ENCODE results near the gene PDE3B.
"Not testable (repeated sequence)": the region's sequence is repeated elsewhere in the genome, so short reads cannot be mapped to it uniquely, and the experiment has no call there.

Gene PDE3B

DNA sequence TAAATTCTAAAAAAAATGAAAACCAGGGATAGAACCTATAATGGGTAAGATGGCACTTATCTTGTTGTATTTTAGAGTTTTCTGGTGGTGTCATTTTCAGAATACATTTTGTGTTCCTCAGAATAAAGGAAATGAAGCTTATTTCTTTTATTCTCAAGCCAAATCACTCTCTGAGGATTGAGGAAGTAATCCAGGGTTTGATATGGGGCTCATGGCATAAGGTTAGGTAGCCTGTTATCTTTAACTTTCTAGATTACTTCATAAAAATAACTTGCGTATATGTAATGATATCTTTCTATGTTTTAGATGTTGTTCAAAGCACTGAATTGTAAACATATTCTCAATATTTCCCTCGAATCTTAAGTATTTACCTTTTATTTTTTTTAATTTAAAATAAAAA is 33.5 kb downstream of the PDE3B start:
- DNase-seq (ENCODE audit: low spot score), result no peak

DNA sequence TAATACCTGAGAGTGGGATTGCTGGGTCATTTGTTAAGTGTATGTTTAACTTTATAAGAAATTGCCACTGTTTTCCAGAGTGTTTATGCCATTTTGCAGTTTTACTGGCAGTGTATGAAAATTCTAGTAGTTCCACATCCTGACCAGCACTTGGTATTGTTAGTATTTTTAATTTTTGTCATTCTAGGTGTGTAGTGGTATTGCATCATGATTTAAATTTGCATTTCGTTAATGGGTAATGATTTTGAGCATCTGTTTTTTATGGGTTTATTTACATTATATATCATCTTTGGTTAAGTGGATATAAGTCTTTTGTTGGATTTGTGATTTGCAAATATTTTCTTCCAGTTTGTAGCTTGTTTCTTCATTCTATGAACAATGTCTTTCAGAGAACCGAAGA is 34.7 kb downstream of the PDE3B start:
- no peak for DNase-seq (ENCODE audit: low spot score)

DNA sequence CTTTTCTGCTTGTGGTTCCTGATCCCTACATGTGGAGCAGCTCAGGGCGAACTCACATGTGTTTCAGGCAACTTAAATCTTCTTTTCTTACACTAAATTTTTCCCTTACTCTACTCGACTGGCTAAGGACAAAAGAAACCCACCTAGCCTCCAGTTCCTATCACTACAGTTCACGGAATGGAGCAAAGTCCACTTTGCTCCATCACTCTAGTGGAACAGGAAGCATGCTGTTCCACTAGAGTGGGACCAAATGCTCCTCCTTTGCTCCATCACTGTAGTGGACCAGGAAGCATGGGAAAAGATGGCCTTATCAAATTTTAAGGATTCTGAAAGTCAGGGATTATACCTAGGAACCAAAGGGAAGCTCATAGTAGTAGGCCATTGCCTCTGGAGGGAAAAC is 36.1 kb downstream of the PDE3B start:
- DNase-seq (ENCODE audit: low spot score), result no peak

DNA sequence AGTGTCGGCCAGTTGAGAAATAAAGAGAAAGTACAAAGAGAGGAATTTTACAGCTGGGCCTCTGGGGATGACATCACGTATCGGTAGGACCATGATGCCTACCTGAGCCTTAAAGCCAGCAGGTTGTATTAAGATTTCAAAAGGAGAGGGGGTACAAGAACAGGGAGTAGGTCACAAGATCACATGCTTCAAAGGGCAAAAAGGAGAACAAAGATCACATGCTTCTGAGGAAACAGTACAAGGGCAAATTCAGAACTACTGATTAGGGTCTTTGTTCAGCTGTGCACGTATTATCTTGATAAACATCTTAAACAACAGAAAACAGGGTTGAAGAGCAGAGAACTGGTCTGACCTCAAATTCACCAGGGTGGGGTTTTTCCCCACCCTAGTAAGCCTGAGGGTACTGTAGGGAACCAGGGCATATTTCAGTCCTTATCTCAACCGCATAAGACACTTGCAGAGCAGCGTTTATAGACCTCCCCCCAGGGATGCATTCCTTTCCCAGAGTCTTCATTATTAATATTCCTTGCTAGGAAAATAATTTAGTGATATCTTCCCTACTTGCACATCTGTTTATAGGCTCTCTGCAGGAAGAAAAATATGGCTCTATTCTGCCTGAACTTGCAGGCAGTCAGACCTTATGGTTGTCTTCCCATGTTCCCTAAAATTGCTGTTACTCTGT is 40.8 kb downstream of the PDE3B start:
- not testable (repeated sequence) for DNase-seq (ENCODE audit: low spot score)

DNA sequence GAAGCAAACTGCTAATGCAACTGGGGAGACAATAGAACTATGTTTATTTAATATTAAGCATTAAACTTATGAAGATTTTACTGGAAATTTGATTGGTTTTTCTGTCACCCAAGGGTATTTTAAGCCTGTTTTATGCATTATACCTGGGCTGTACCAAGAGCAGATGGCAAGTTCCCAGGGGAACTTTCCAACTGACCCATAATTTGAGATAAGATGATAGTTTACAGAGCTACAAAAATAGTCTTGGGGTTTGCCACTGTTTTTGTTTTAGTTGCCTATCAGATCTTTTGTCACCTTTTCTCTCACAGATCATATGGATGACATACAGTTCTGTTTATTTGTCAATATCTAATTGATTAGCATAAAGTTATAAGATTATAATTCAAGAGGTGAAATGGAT is 43.9 kb downstream of the PDE3B start:
- no peak for DNase-seq (ENCODE audit: low spot score)

DNA sequence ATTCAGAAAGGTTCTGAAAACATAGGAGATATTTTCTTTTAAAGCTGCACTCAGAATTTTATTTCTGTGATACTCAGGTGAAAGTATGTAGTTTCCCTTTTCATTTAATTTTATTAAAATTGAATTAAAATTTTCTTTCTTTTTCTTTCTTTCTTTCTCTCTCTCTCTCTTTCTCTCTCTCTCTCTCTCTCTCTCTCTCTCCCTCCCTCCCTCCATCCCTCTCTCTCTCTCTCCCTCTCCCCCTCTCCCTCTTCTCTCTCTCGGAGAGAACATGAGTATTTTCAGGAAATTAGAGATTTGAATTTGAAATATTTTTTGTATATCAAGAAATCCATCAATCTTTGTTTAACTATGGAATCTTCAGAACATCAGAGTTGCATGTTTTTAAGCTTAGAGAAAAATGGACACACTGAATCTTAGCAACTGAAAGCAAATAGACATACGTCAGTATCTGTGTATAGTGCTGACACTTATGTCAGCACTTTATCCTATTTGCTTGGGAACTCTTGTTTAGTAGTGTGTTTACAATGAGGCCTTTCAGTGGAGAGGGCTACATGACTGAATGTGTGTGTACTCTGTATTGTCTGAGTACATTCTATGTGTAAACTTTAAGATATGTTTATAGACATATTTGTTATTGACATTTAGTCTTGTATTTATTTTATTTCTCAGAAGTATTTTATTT is 44.5 kb downstream of the PDE3B start:
- DNase-seq (ENCODE audit: low spot score), result no peak

DNA sequence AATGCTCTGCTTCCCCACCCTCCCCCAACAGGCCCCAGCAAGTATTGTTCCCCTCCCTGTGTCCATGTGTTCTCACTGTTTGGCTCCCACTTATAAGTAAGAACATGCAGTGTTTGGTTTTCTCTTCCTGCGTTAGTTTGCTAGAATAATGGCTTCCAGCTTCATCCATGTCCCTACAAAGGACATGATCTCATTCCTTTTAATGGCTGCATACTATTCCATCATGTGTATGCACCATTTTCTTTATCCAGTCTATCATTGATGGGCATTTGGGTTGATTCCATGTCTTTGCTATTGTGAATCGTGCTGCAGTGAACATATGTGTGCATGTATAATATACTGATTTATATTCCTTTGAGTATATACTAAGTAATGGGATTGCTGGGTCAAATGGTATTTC is 52.1 kb downstream of the PDE3B start:
- not testable (repeated sequence) for DNase-seq (ENCODE audit: low spot score)

DNA sequence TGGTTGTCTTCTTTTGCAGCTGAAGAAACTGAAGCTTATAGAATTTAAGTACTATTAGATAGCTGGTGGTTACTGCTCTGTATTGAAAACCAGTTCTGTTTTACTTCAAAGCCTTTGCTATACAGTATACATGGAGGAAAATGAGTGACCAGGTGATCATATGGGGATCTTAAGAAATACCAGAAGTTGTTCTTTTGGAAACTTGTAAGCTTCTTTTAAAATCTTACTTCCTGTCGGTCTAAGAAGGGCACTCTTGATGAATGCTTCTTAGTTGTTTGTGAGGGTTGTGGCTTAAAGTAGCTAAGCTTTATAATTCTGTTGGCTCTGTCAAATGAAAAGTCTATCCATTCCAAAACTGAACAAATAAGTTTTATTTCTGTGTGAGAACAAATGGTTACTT is 55.2 kb downstream of the PDE3B start:
- no peak for DNase-seq (ENCODE audit: low spot score)

DNA sequence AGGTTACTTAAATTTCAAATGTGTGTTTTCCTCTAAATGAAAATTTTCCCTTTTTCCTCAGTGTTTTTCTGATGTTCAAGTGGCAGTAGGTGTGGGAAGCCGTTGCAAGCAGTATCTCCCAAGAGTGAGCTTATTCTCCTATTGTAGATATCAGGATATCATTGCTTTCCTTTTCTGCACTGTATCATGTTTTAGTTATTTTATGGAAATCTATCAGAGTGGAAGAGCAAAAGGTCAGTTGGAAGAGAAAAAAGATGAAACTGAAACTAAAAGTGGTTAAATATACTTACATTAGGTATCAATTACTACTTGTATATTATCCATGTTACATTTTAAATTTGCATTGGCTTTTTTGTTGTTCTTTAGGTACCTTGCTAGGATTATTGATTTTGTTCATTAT is 57.0 kb downstream of the PDE3B start:
- DNase-seq (ENCODE audit: low spot score), result no peak

DNA sequence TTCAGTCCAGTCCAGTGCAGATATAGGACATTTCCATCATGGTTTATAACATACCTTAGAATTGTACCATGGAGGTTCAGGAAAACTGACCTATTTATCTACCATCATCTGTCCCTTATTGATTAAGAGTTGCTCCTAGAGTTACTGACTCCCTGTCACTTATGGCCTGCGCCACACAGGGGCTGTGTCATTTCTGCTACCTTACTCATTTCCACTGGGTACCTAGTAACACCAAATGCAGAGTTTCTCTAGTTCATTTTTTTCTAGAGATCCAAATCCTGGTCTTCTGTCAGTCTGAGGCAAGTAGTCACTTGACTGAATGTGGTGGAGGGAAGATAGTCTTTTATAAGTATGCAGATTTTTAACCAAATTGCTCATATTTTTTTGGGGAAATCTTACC is 59.2 kb downstream of the PDE3B start:
- DNase-seq (ENCODE audit: low spot score), result no peak

DNA sequence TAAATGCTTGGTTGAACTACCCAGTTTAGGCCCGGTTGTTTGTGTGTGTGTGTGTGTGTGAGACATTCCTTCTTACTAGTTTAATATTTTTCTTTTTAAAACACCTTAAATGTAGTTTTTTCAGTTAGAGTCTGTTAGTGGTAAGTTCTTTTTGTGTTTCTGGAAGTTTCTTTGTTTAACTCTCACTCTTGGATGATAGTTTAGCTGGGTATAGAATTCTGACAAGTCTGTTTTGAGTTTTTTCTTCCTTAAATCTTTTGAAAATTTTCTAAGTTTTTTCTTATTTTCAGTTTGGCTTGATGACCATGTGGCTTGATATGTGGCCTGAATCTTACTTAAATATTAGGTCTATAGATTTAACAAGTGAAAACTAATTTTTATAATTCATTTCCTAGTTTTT is 60.1 kb downstream of the PDE3B start:
- DNase-seq (ENCODE audit: low spot score), result no peak

DNA sequence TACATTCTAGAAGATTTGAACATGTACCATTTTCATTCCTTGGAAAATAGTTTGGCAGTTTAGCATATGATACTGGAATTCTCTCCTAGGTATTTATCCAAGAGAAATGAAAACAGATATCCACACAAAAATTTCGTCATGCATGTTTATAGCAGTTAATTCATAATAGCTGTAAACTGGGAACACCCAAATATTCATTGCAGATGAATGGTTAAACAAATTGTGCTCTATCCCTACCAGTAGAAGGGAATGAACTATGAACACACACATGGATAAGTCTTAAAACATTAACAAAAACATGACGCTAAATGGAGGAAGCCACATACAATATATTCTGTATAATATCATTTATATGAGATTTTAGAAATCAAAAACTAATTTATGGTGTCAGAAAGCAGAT is 61.5 kb downstream of the PDE3B start:
- no peak for DNase-seq (ENCODE audit: low spot score)

DNA sequence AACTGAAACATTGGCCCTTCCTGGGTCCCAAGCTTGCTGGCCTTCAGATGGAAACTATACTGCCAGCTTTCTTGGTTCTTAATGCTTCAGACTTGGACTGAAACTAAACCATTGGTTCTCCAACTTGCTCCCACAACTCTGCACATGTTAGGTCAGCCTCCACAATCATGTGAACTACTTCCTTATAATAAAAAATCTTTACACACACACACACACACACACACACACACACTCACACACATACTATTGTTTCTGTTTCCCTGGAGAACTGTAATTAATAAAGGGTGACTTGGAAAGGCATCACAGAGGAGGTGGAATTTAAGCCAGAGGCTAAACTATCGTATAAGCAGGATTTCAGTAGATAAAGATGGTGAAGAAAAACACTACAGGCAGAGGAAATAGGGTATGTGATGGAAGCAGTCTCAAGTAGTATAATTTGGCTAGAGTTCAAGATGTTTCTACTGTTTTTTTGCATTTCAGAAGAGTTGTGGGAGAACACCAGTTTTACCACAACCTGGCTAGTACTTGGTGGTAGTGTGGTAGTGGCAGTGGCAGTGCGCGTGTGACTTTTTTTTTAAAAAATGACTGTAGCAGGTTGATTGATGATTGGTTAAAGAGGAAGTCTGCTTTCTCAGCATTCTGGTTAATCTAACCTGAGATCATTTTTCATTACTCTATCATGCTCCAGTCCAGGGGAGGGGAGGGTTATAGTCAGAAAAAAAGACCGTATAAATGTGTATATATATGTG is 70.1 kb downstream of the PDE3B start:
- DNase-seq (ENCODE audit: low spot score), result no peak

DNA sequence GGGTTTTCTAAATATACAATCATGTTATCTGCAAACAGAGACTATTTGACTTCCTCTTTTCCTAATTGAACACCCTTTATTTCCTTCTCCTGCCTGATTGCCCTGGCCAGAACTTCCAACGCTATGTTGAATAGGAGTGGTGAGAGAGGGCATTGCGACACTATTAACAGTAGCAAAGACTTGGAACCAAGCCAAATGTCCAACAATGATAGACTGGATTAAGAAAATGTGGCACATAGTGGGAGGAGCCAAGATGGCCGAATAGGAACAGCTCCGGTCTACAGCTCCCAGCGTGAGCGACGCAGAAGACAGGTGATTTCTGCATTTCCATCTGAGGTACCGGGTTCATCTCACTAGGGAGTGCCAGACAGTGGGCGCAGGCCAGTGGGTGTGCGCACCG is 72.1 kb downstream of the PDE3B start:
- DNase-seq (ENCODE audit: low spot score), result not testable (repeated sequence)

DNA sequence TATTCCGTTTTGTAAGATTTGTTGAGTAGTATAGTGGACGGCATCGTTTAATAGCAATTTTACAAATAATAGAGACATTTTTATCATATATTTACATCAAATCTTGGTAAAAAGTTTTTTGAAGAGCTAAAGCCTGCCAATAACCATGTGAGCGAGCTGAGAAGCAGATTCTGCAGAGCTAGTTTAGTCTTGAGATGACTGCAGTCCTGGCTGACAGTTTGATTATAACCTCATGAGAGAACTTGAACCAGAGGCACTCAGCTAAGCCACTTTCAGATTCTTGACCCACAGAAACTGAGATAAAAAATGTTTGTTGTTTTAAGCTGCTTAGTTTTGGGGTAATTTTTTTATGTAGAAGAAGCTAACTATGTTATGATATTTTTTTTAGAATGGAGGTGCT is 78.9 kb downstream of the PDE3B start:
- no peak for DNase-seq (ENCODE audit: low spot score)

DNA sequence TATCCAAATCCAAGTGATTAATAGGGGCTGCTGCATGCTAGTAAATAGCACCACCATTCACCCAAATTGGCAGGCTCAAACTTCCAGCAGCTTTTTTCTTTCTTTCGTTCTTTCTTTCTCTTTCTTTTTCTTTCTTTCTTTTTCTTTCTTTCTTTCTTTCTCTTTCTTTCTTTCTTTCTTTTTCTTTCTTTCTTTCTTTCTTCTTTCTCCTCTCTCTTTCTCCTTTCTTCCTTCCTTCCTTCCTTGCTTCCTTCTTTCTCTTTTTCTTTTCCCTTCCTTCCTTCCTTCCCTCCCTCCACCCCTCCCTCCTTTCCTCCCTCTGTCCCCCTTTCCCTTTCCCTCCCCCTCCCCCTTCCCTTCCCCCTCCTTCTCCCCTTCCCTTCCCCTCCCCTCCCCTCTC is 81.5 kb downstream of the PDE3B start:
- DNase-seq (ENCODE audit: low spot score), result no peak

DNA sequence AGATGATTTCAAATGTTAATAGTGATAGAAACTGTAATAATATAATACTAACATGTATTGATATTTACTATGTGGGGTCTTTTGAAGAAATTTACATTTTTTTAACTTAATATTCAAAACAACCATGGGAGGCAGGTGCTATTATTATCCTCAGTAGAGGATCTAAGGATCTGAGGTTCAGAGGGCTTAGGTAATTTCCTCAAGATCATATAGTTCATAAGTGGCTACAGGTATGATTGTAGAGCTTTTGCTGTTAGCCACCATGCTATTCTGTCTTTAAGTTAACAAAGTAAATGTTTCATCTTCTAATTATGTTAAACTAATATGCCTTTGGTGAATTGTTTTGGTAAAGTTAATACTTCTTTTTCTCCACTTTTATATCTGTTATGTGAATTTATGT is 83.6 kb downstream of the PDE3B start:
- DNase-seq (ENCODE audit: low spot score), result no peak

DNA sequence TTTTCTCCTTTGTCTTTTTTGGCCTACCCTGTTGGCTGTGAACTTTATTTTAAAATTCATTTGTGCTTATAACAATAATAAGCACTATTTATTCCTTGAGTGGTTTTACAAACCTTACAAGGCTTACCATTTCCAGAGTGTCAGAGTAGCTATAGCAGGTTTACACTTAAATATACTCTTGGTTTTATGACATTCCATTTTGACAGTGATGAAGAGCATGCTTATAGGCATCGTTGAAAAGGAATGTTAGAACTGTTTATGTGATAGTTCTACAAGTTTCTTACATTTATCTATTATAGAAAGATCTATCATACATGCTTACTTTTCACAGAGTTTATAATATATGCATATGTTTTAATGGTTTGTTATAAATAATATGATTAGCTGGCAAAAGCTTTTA is 84.1 kb downstream of the PDE3B start:
- DNase-seq (ENCODE audit: low spot score), result no peak

DNA sequence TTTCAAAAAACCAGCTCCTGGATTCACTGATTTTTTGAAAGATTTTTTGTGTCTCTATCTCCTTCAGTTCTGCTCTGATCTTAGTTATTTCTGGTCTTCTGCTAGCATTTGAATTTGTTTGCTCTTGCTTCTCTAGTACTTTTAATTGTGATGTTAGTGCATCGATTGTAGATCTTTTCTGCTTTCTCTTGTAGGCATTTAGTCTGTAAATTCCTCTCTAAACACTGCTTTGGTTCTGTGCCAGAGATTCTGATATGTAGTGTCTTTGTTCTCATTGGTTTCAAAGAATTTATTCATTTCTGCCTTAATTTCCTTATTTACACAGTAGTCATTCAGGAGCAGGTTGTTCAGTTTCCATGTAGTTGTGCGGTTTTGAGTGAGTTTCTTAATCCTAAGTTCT is 96.9 kb downstream of the PDE3B start:
- DNase-seq (ENCODE audit: low spot score), result not testable (repeated sequence)

DNA sequence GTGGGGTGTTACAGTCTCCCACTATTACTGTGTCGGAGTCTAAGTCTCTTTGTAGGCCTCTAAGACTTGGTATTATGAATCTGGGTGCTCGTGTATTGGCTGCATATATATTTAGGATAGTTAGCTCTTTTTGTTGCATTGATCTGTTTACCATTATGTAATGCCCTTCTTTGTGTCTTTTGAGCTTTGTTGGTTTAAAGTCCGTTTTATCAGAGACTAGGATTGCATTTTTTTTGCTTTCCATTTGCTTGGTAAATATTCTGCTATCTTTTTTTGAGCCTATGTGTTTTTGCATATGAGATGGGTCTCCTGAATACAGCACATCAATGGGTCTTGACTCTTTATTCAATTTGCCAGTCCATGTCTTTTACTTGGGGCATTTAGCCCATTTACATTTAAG is 97.6 kb downstream of the PDE3B start:
- no peak for DNase-seq (ENCODE audit: low spot score)

DNA sequence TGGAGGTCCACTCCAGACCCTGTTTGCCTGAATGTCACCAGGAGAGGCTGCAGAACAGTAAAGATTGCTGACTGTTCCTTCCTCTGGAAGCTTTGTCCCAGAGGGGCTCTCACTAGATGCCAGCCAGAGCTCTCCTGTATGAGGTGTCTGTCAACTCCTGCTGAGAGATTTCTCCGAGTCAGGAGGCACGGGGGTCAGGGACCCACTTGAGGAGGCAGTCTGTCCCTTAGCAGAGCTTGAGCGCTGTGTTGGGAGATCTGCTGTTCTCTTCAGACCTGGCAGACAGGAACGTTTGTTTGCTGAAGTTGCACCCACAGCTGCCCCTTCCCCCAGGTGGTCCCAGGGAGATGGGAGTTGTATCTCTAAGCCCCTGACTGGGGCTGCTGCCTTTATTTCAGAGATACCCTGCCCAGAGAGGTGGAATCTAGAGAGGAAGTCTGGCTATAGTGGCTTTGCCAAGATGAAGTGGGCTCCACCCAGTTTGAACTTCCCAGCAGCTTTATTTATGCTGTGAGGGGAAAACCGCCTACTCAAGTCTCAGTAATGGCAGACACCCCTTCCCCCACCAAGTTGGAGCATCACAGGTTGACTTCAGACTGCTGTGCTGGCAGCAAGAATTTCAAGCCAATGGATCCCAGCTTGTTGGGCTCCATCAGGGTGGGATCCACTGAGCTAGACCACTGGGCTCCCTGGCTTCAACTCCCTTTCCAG is 99.4 kb downstream of the PDE3B start:
- DNase-seq (ENCODE audit: low spot score), result no peak

DNA sequence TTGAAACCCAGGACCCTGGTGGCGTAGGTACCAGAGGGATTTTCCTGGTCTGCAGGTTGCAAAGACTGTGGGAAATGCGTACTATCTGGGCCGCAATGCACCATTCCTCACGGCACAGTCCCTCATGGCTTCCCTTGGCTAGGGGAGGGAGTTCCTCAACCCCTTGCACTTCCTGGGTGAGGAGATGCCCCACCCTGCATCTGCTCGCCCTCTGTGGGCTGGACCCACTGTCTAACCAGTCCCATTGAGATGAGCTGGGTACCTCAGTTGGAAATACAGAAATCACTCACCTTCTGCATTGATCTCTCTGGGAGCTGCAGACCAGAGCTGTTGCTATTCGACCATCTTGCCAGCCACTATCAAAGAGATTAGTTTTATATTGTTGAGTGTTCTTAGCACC is 100.1 kb downstream of the PDE3B start:
- DNase-seq (ENCODE audit: low spot score), result not testable (repeated sequence)
